Measurements from ENCODE around the gene TRIL. TPM values are rescaled to one million over a fixed set of nuclear protein-coding genes. Genes with fewer than 3 reads are reported as not detected.

TRIL gene
- polyA plus RNA-seq, 4 donors, result 53.3 to 155 (median 64.3) TPM

Other genes with a start within 250 kb of the TRIL start
- gene CPVL, start 188.2 kb upstream of the TRIL start, polyA plus RNA-seq (ENCODE audit: insufficient read length in 4 of 4), result 10 to 100 TPM; 23.2 to 68.6 (median 58.3) TPM
- 10 to 100 TPM; 11.3 to 21.8 (median 18.7) TPM for gene CHN2, start 236.4 kb upstream of the TRIL start, polyA plus RNA-seq (ENCODE audit: insufficient read length in 4 of 4)

Measured in left renal pelvis (tissue), 4 donors.